ENCODE data around the gene SERINC2. TPM values are rescaled to one million over a fixed set of nuclear protein-coding genes. Genes with fewer than 3 reads are reported as not detected.
A peak's percentile ranks its signal among the peaks of the same experiment; 100 is the strongest.

Gene SERINC2
- total RNA-seq, 1 donor from 2014 or later: 45.8 TPM

GRCh38 chr1:31482482-31483011 lies 69.5 kb downstream of the SERINC2 start:
- no peak overlapping the region for H3K4me3 ChIP-seq (ENCODE audit: low read depth, low read length)
- TF ChIP-seq CTCF (conservative IDR thresholded peaks at IDR 0.05; ENCODE audit: low read depth, low read length): no peak
- DNase-seq (ENCODE audit: low read depth): no peak

DNA sequence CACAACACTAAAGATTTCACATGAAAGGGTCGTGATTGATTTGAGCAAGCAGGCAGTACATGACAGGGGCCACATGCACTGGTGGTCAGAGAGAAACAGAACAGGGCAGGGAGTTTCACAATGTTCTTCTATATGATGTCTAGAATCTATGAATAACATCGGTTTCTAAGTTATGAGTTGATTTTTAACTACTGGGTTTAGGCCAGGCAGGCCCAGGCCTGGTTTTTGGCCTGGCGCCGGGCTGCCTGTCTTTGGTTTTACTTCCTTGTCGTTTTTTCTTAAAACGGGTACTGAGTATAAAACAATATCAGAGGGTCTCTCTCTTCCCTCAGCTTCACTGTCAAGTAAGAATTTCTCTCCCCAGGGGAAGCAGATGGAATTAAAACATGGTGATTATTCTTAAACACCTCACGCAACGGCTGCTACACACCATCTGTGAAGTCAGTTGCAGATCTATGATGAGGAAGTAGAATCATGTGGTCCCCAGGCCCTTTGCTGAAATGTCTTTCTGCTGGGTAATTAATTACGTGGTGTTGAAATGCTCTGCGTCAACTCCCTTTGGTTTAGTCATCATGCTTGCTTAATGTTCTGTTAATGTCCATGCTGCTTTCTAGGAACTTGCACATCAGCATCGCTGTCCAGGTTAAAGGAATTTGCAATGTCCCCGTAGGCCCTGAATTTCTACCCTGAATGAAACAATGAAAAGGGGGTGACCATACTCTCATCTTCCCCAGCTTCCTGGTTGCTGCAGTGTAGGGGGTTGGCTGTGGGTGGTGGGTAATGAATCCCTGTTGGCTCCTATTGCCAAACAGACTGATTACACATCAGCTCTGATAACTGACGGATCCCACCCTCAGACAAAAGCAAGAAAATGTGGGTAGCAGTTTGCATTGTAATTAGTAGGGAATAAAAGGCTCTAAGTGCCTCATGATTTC lies 70.3 kb downstream of the SERINC2 start:
- peak; percentile 99 for DNase-seq (ENCODE audit: low read depth)
- no peak for TF ChIP-seq CTCF (conservative IDR thresholded peaks at IDR 0.05; ENCODE audit: low read depth, low read length)
- H3K4me3 ChIP-seq (ENCODE audit: low read depth, low read length): no peak overlapping the region

Other genes starting within 250 kb of the SERINC2 start
- gene NKAIN1, start 173.3 kb upstream of the SERINC2 start, total RNA-seq: 0.81 and 0.94 TPM in 2 replicates
- gene SNRNP40, start 116.4 kb upstream of the SERINC2 start, total RNA-seq: 67.9 and 131 TPM in 2 replicates
- 39.2 and 54.0 TPM in 2 replicates for gene ZCCHC17, start 116.2 kb upstream of the SERINC2 start, total RNA-seq
- 10.2 and 21.7 TPM in 2 replicates for gene FABP3, start 40.1 kb upstream of the SERINC2 start, total RNA-seq
- gene TINAGL1, start 163.3 kb downstream of the SERINC2 start, total RNA-seq: 215 and 230 TPM in 2 replicates
- not detected in 2 replicates for gene HCRTR1, start 204.5 kb downstream of the SERINC2 start, total RNA-seq
- gene PEF1, start 231.7 kb downstream of the SERINC2 start, total RNA-seq: 71.7 and 116 TPM in 2 replicates

All from epithelial cell of proximal tubule (primary cell).